GM19099 (cell line): ENCODE measurements around the gene HMMR.

ENCODE experiments used
- POLR2A ChIP-seq: IDR thresholded peaks from 3 replicates; pipeline ENCODE4 v1.6.1; 2011; ENCODE audit warnings: low read depth; ENCODE audit not compliant: insufficient read length; ENCODE audit errors: extremely low read depth

HMMR gene, protein sequence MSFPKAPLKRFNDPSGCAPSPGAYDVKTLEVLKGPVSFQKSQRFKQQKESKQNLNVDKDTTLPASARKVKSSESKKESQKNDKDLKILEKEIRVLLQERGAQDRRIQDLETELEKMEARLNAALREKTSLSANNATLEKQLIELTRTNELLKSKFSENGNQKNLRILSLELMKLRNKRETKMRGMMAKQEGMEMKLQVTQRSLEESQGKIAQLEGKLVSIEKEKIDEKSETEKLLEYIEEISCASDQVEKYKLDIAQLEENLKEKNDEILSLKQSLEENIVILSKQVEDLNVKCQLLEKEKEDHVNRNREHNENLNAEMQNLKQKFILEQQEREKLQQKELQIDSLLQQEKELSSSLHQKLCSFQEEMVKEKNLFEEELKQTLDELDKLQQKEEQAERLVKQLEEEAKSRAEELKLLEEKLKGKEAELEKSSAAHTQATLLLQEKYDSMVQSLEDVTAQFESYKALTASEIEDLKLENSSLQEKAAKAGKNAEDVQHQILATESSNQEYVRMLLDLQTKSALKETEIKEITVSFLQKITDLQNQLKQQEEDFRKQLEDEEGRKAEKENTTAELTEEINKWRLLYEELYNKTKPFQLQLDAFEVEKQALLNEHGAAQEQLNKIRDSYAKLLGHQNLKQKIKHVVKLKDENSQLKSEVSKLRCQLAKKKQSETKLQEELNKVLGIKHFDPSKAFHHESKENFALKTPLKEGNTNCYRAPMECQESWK

DNA sequence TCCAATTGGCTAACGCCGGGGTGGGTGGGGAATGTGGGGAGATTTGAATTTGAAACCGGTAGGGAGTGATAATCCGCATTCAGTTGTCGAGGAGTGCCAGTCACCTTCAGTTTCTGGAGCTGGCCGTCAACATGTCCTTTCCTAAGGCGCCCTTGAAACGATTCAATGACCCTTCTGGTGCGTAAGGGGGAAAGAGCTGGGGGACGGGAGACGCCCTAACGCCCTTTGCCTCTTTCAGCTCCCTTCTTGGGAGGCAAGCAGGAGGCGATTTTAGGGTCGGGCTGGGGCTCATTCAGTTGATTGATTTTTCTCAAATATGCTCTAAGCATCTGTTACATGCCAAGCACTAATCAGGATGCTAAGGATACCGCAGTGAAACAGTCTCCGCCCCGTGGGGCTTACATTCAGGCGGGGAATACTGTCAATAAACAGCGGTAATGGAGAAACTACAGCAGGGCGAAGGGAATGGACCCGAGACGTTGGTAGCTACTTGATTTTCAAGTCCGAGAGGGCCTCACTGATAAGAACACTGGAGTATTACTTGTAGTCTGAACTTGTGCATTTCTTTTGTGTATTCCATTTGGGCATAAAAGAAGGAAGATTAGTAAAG lies at the start of gene HMMR:
Gene HMMR (plus strand): TSS at position 71 of the 610 bp plus-strand sequence. CDS start 61 bp downstream, at position 132.
- TF ChIP-seq POLR2A, result peak; percentile 86

DNA sequence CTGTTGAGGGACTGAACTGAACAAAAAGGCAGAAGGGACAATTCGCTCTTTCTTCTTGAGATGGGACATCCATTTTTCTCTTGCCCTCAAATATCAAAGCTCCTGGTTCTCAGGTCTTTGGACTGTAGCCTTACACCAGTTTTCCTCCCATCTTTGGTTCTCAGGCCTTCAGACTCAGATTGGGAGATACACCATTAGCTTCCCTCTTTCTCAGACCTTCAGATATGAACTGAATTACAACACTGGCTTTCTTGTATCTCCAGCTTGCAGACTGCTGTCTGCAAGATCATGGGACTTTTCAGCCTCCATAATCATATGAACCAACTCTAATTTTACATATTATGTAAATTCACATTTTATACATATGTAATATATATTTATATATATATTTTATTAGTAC lies 35.6 kb upstream of the HMMR start:
- no peak for TF ChIP-seq POLR2A

DNA sequence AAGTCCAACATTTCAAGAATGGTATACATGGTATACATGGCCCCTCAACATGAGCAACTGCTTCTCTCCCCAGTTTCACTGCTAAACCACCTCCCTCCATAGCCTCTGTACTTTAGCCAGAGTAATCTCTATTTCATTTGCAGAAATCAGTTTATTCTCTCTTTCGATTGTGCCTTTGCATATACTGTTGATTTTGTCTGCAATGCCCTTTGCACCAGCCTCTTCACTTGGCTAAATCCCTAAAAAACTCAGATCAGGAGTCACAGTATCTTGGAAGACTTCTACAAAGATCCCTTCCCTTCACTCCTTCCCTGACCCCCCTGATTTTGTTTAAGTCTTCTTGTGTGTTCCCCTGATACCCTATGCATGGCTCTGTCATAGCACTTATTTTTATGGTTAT lies 27.9 kb upstream of the HMMR start:
- TF ChIP-seq POLR2A, result no peak

DNA sequence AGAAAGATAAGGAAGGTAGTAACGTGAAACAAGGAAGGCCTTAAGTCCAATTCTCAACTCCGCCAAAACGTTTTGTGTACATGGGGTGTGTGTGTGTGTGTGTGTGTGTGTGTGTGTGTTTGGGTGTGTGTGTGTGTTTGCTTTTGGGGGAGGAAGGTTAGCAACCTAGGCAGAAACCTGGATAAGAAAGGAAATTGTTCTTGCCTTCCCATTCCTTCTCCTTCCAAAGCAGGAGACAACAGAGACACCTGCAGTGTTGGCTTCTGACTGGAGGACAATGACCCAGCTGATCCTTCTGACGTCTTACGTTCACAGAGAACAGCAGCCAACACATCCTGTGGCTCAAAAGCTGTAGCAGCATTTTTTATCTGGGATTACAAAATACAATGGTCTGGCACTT lies 27.2 kb upstream of the HMMR start:
- TF ChIP-seq POLR2A, result no peak

DNA sequence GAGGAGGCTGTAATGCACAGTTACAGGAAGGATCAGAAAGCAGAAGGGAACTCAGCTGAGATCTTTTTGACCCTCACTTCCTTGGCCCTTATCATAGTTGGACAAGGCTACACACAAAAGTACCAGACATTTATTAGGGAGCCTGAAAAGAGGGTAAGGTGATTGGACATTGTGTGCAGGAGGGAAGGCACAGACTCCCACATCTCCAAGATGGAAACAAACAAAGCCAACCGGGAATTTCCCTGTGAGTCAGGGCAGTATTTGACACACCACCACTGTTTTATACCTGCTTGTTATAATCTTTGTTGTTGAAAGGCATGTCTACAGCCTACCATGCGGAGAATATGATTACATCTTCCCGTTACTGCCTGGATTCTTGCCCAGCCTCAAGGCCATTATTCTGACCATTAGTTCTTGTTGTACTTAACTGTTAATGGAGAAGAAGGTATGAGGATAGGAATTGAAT lies 26.0 kb upstream of the HMMR start:
- TF ChIP-seq POLR2A, result no peak

DNA sequence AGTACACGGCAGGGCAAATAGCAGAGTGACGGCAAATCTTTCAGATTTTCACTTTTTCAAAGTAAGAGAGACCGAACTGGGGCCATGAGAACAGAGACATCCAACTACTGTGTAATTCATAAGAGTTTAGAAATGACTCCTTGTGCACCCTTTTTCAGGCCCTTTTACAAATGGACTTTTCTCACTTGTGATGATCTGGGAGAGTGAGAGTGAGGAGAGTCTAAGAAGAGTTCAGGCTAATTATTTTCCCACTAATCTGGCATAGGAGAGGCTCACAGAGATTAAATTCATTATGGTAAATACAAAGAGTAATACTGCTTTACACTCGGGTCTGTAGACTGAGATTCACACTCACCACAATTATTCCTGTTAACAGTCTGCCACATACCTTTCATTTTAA lies 23.9 kb upstream of the HMMR start:
- TF ChIP-seq POLR2A, result no peak

DNA sequence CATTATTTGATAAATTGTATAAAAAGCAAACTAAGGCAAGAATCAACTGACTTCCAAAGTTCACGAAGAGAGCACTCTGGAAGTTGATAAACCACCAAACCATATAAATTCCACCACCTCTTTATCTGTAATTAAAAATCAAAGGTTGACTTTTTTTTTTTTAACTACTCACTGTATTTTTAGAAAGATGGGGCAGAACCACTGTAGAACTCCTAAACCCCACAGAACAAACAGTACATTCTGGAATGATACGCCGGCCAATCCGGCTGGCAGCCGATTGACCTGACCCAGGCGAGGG lies 23.5 kb upstream of the HMMR start:
- TF ChIP-seq POLR2A, result no peak

DNA sequence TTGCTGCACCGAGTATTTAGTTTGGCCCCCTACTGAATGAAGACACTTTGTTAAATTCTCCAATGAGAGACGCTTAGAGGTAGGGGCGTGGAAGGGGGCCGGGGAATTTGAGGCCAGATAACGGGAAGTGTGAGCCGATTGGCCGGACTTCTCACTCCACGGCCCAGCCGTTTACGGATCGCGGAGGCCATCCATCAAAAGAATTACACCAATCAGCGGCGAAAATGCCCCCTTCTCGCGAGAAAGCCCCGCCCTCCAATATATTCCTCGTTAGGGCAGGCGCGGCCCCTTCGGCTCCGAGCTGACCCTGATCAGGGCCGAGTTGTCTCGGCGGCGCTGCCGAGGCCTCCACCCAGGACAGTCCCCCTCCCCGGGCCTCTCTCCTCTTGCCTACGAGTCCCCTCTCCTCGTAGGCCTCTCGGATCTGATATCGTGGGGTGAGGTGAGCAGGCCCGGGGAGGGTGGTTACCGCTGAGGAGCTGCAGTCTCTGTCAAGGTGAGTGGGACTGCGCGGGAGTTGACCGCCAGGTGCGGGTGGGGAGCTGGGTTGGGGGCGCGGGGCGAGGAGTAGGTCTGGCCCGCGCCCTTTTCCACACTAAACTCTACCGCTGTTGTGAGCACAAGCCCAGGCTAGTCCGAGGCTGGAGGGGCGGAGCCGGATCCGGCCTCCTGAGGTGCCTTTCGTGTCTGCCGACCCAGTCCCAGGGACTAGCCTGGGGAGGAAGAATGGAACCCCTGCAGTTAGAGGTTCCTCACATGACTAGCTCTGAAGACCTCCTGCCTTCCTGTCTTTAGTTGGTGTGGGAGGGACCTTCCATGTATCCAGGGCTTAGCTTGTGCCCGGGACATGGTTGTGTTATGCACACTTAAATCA lies 22.9 kb upstream of the HMMR start, which contains the start of gene CCNG1:
Gene CCNG1 (plus strand): TSS at position 287 of the 874 bp plus-strand sequence. CDS start 1,662 bp downstream, outside the sequence.
- peak; percentile 99 for TF ChIP-seq POLR2A

DNA sequence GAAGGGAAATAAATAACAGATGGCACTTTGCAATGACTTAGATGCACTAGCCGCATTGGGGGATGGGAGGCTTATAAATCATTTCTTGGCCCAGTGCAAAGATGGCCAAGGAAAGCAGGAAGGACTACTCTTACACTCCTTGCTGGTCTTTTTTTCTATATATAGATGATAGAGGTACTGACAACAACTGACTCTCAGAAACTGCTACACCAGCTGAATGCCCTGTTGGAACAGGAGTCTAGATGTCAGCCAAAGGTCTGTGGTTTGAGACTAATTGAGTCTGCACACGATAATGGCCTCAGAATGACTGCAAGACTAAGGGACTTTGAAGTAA lies 21.4 kb upstream of the HMMR start:
- TF ChIP-seq POLR2A, result no peak

DNA sequence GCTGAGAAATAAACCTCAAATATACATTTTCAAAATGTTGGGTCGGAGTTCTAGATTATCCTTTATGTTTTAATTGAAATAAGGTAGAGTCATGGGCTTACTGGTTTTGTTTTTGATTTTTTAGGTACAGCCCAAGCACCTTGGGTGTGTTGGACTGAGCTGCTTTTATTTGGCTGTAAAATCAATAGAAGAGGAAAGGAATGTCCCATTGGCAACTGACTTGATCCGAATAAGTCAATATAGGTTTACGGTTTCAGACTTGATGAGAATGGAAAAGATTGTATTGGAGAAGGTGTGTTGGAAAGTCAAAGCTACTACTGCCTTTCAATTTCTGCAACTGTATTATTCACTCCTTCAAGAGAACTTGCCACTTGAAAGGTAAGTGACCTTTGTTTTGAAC lies 19.5 kb upstream of the HMMR start:
- no peak for TF ChIP-seq POLR2A

DNA sequence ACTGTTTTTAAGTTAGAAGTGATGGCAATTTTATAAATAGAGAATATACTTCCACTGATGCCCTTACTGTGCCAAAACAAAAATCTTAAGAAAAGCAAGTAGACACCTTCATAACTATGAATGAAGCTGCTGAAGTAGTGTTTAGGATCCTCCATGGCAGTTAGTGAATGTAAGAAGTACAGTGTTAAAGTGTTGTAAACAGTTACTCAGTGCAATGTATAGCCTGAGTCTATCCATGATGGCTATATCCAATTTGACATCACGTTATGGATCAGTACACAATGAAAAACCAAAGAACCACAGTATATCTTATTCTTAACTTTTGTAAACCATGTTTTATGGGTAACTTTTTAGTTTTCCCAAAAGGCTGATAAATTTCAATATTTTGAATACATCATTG lies 15.9 kb upstream of the HMMR start:
- TF ChIP-seq POLR2A, result no peak

DNA sequence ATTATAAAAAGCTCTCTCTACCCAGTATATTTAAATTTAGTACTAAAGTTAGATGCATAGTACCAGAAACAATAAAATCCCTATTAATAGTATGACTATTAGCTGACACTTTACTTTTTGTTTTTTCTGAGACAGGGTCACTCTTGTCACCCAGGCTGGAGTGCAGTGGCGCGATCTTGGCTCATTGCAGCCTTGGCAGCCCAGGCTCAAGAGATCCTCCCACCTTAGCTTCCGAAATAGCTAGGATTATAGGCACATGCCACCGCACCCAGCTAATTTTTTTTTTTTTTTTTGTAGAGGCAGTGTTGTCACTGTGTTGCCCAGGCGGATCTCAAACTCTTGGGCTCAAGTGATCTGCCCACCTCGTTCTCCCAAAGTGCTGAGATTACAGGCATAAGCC lies 15.1 kb upstream of the HMMR start:
- TF ChIP-seq POLR2A, result no peak

DNA sequence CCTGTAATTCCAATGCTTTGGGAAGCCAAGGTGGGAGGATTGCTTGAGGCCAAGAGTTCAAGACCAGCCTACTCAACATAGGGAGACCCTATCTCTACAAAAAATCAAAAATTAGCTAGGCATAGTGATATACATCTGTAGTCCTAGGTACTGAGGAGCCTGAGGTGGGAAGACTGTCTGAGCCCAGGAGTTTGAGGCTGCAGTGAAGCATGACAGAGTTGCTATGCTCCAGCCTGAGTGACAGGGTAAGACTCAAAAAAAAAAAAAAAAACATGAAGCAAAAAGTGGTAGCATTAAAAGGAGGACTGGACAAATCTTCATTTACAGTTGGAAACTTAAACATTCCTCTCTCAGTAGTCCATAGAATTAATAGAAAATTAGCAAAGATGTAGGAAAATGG lies 13.2 kb upstream of the HMMR start:
- no peak for TF ChIP-seq POLR2A

DNA sequence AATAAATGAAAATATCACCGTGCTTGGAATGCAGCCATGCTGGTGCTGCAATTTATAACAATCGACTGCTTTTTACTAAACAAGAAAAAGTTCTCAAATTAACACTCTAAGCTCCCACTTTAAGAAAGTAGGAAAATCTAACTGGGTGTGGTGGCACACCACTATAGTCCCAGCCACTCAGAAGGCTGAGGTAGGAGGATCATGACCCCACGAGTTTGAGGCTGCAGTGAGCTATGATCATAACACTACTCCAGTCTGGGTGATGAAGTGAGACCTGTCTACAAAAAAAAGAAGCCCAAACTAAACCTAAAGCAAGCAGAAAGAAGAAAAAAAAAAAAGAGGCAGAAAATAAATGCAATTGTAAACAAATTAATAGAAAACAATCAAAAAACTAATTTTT lies 12.6 kb upstream of the HMMR start:
- TF ChIP-seq POLR2A, result no peak

DNA sequence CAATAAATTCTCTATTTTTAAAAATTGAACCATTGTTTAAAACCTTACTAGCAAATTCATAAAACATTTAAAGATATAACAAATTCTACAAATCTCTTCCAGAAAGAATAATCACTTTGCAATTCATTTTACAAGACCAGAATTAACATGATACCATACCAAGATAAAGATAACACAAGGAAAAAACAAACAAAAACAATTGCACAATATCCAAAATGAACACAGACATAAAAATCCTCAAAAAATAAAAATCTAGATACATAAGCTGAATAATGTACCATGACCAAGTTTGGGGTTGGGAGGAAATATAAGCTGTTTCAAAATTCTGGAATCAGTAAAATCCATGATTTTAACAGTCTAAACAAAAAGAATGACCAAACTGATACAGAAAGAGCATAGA lies 11.9 kb upstream of the HMMR start:
- TF ChIP-seq POLR2A, result no peak
